GM21529 (cell line): ENCODE data around the gene LCE1B.

Experiments
- ATAC-seq: cut with Tn5 transposase; IDR thresholded peaks from one replicate; pipeline ENCODE4 v1.9.1; 2021; ENCODE audit not compliant: unreplicated experiment

The LCE1B gene, protein sequence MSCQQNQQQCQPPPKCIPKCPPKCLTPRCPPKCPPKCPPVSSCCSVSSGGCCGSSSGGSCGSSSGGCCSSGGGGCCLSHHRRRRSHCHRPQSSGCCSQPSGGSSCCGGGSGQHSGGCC

DNA sequence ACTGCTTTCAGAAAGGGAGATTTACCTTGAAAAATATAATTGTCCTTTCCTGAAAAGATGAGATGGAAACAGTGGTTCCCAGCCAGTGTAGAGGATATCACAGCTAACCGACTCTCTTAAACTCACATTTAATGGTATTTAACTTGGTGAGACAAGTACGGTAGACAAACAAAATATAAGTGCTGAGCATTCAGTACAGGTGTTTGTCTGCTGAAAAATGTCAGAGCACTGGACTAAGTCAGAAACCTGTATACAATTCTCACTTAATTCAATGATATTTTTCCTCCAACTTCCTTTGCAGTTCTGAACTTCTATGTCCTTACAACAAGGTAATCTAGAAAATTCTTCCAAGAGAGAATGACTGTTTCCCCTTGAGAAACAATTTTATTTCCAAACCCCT, at the start of gene LCE1B:
LCE1B (plus strand) TSS at position 301 of the 400 bp plus-strand sequence. CDS start 476 bp downstream, outside the sequence.
- no peak for ATAC-seq

DNA sequence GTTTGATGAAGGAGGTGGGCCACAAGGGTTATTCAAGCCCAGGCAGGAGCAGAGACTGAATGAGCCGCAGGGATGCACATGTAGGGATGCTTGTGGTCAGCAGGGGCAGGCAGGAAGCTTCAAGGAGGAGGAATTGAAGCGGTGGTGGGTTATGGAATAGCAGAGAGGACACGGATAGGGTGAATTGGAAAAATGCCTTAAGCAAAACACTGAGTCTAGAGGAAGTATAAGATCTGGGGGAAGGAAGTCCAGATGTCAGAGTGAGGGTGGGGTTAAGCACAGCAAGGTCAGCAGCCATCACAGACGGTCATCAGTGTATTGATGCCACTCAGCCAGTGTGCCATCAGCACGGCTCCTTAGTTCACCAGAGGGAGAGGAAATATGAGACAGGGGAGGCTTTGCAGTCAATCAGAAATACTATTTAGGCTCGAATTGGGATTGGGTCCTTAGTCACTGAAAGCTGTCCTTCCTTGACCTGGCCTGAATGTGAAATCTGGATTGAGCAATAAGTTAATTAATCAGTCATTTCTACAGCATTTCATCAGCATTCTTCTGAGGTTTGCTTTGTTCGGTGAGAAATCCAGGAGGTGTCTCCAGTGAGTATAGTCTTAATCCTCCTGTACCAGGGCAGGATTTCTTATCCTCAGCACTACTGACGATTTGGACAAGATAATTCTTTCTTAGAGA, 42.8 kb upstream of the LCE1B start:
- no peak for ATAC-seq

DNA sequence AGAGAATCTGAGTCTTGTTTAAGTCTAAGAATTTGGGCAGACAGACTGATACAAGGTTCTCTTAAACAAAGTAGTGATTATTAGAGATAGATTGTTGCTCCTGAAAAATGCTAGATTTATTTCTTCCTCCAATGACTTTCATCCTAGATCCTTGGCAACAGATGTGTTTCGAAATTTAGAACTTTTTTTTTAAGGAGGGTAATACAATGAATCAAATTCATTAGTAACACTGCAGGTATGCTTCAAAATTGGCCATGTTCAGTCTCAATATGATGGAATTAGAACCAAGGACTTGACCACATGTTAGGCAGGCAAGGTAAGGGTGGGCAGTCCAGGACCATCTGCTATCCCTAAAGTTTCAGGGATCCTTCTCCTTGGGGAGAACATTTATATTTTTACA, 41.4 kb upstream of the LCE1B start:
- no peak for ATAC-seq

DNA sequence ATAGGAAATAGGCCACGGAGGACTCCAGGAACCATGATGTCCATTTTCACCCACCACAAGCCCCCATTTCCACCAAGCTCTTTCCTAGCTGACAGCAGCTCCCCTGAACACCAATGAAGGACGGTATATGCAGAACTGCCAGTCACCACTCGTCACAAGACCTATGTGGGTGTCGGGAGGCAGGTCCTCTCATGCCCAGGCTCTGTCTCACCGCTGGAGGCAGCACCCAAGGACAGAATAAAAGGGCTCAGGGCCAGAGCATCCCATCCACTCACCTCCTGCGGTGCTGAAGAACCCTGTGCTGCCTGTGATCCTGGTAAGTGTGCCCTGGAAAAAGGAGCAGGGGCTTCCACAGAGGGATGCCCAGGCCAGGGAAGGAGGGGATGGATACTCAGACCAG, 36.9 kb upstream of the LCE1B start, which contains the start of gene LCE1F:
LCE1F (plus strand) TSS at position 266 of the 400 bp plus-strand sequence. CDS start 1,232 bp downstream, outside the sequence.
- ATAC-seq, result no peak

DNA sequence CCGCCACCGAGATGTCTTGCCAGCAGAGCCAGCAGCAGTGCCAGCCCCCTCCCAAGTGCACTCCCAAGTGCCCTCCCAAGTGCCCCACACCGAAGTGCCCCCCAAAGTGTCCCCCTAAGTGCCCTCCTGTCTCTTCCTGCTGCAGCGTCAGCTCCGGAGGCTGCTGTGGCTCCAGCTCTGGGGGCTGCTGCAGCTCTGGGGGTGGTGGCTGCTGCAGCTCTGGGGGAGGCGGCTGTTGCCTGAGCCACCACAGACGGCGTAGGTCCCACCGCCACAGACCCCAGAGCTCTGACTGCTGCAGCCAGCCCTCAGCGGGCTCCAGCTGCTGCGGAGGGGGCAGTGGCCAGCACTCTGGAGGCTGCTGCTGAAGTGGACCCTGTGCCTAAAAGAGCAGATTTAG, 35.4 kb upstream of the LCE1B start:
- no peak for ATAC-seq

DNA sequence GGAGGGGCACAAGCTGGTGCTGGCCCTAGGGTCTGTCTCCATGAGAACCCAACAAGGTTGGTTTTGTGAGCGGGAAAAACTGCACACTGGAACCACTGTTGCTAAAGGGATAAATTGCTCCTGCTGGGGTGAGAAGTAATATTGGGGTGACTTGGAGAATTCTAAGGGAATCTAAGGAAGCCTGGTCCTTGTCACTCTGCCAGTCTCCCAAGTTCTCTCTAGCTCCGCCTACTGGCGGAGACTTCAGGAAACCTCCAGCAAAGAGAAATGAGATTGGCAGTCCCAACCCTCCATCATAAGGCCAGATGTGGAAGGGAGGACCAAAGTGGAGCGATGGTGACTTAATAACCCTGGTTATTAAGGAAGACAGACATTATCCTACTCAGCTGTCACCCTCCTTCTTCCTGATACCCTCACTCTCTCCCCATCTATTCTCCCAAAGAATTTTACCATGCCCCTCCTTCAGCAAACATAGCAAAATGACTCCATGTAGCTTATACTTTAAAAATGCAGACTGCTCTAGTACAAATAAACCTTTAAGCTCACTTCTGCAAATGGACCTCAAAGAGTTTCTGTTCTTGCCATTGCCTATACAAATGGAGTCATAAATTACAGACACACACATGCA, 34.1 kb upstream of the LCE1B start:
- no peak for ATAC-seq

DNA sequence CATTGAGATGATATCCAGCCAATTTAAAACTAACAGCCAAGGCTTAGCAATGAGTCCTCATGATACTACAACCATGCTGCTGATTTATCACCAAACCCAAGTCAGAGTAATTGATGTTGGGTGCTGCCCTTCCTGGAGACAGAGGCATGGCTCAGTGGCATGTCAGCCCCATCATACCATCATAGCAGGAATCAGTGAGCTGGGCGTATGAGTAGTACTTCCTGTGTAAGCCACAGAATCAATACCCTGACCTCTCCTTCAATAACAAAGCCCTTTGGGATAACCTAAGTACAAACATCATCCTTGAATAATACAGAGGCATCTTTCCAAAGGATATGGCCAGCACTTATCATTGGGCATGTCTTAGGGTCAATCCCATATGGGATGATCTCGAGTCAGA, 28.7 kb upstream of the LCE1B start:
- ATAC-seq, result no peak

DNA sequence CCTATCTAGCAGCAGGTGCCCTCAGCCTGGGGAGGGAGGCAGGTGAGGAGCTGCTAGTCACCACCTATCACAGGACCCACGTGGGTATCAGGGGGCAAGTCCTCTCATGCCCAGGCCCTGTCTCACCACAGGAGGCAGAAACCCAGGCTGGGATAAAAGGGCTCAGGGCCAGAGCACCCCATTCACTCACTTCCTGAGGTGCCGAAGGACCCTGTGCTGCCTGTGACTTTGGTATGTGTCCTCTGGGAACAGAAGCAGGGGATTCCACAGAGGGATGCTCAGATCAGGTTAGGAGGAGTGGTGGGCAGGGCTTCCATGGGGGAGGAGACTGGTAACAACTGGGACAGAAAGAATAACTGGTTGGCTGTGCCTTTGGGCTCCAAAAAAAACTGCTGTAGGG, 25.7 kb upstream of the LCE1B start, which contains the start of gene LCE1E:
LCE1E (plus strand) TSS at position 181 of the 400 bp plus-strand sequence. CDS start 1,043 bp downstream, outside the sequence.
- no peak for ATAC-seq

DNA sequence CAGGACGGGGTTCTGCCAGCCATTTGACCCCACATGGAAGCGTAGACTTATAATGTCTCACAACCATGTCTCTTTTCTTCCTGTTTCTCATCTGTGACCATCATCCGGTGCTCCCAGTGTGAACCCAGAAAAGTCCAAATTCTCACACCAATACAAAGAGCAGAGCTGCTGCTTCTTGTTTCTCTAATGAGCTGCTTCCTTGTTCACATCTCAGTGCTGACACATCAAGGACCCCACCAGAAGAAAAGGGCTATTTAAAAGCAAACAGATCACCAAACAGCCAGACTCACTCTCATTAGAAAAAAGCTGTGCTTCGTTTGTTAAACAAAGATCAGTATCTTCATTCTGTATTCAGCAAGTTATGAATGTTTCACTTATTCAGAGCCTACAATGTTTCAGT, 16.1 kb upstream of the LCE1B start:
- no peak for ATAC-seq

DNA sequence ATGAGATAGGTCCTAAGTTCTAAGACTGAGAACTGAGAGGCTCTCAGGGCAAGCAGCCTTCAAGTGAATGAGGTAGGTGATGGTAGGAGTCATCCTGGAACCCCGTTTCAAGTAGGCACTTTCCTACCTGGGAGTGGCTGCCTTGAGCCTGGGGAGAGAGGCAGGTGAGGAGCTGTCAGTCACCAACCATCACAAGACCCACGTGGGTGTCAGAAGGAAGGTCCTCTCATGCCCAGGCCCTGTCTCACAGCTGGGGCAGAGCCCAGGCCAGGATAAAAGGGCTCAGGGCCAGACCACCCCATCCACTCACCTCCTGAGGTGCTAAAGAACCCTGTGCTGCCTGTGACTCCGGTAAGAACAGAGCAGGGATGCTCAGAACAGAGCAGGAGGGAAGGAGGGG, 15.3 kb upstream of the LCE1B start, which contains the start of gene LCE1D:
LCE1D (plus strand) TSS at position 301 of the 400 bp plus-strand sequence. CDS start 1,074 bp downstream, outside the sequence.
- no peak for ATAC-seq

DNA sequence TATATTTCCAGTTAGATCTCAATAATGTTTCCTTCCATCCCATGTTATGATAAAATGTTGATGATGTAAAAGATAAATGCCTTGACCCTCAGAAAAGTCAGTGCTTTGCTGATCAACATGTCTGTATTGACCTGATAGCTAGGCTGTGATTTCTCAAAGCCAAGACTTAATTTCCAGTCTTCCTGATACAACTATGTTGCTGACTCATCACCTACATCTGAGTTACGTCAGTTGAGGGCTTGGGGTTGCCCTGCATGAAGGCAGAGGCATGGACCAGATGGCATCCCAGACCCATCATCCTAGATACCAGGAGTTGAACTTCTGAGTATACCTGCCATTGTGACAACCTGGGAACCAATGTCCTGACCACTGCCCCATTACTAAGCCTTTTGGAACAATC, 10.4 kb upstream of the LCE1B start:
- ATAC-seq, result no peak

DNA sequence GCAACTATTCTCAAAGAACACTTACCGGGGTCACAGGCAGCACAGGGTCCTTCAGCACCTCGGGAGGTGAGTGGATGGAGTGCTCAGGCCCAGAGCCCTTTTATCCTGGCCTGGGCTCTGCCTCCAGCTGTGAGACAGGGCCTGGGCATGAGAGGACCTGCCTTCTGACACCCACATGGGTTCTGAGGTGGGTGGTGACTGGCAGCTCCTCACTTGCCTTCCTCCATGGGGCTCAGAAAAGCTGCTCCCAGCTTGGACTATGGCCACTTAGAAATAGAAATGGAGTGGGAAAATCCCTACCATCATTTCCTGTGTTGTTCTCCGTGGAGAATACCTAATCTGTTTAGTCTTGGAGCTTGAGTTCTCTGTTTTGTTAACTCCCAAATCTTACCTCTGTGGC, 5.2 kb upstream of the LCE1B start, which contains the start of gene LCE1C:
LCE1C (minus strand) TSS at position 76 of the 400 bp plus-strand sequence. CDS start 1,173 bp downstream, outside the sequence.
- no peak for ATAC-seq

DNA sequence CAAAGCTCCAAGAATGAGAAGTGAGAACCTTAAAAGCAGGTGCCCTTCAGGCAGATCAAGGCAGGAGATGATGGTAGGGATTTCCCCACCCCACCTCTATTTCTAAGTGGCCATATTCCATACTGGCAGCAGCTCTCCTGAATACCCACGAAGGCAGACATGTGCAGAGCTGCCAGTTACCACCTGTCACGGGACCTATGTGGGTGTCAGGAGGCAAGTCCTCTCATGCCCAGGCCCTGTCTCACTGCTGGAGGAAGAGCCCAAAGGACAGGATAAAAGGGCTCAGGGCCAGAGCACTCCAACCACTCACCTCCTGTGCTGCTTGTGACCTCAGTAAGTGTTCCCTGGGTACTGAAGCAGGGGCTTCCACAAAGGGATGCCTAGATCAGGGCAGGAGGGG, 721 bp upstream of the LCE1B start:
- ATAC-seq, result no peak

DNA sequence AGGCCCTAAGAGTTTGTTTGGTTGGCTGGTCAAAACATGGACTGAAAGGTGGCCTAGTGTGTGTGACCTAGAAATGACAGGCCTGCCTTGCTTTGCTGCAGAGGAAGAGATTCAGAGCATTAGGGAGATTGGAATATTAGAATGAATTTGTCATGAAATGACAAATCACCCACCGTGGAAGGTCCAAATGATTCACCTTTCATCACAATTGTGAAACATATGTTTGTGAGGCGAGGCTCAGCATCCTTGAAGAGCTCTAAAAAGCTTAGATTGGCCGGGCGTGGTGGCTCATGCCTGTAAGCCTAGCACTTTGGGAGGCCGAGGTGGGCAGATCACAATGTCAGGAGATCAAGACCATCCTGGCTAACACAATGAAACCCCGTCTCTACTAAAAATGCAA, 5.5 kb downstream of the LCE1B start:
- no peak for ATAC-seq

DNA sequence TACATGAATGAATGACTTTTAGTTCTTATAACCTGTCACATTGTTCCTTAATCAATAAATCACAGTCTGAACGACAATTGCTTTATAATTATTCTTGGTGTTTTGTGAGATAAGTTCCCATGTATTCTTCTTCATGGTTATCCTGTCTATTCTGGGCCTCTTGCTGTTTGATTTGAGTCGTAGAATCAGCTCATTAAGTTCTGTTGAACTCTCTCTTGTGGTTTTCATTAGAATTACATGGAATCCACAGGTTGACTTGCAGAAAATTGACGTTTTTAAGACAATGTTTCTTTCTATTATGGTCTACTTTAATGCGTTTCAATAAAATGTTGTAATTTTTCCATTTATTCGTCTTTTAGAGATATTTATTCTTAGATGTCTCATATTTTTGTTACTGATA, 11.5 kb downstream of the LCE1B start:
- no peak for ATAC-seq

DNA sequence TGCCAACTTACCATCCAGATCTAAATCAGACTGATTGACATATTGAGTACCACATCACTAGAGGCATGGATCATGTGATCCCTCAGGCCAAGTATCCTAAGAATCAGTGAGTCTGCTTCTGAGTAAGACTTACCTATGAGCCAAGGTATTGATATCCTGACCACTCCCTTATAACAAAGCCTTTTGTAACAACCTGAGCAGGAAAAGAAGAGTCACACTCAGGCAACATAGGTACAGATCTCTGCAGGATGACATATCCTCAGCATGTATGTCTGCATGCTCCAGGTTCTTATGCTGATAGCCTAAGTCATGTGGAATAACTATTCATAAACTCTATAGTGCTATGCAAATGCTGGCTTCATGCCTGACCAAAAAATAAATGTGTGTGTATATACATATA, 13.2 kb downstream of the LCE1B start:
- no peak for ATAC-seq

DNA sequence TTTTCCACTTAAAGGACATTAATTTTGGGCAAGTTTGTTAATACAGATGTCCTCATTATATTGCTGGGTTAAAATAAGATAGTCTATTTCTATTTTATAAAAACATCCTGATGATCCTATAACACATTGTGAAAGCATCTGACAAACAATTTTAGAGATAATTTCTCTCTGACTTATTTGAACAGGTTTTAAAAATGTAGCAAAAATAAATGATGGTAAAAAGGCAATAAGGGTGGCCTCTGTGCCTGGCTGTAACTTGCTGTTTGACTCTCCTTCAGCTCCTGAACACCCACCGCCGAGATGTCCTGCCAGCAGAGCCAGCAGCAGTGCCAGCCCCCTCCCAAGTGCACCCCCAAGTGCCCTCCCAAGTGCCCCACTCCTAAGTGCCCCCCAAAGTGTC, 15.4 kb downstream of the LCE1B start, which contains the start of gene LCE1A:
LCE1A (plus strand) TSS at position 301 of the 400 bp plus-strand sequence; CDS start at position 301, 0 bp downstream.
- no peak for ATAC-seq

DNA sequence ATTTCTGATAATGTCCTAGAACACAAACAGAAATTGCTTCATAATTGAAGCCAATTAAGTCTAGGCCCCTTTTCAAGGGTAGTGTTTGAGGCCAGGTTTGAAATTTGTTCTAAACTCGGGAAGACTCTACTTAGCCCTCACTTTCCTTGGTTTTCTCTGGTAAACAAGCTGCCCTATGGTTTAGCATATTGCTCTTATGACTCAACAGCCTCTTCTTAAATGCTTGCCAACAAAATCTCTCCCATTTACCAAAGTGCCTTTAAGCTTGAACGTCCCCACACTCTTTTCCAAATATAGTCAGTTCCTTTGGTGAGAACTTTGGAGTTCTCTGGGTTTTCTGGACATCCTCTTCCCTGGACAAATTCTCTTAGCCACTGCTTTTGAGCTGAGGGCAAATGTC, 25.1 kb downstream of the LCE1B start:
- ATAC-seq, result no peak

DNA sequence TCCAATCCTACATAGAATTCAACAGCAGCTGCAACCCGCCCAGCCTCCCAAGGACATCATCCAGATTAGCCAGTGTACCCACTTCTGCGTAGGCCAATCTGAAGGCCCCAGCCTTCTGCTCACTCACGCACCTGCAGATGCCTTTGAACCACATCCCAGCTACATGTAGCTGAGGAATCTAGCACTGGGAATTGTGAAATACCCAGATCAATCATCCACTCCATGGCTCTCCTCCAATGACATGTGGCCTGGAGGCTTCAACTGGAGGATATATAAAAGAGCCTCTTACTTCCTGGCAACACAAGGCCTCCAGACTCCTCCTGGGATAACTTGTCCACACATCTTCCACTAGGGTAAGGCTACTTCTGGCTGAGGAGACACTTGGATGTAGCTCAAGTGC, 30.8 kb downstream of the LCE1B start, which contains the start of gene LCE6A:
LCE6A (plus strand) TSS at position 301 of the 400 bp plus-strand sequence. CDS start 665 bp downstream, outside the sequence.
- ATAC-seq, result no peak

DNA sequence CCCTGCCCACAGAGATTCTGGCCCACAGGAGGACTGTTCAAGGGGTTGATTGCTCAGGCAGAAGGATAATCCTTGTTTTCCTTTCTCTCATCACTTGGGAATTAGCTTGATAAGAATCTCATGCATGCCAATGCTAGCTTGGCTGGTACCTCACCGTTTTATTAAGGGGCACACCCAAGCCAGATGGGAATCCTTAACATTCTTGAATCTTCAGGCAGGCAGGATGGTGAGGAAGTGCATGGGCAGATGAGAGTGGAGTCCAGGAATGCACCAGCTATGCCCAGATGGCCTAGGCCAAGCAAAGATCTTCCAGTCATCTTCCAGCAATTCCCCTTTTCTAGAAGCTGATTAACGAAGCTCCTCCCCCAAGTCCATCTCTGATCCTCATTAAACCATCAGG, 43.9 kb downstream of the LCE1B start:
- ATAC-seq, result no peak

DNA sequence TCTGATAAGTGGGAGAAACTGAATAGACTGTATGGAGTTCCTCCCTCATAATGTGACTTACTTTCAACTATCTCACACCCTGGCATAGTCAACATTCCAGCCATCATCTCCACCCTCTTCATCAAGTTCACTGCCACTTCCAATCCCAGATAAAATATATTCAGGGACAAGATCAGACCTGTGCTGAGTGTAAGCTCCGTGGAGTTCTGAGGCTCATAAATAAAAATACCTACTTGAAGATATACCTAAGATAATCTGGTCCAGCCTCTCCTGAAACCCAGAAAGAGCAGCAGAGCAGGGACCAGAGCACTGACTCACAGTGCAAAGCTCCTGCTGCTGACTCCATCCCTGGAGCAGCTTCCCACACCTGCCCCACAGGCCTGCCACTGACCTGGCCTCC, 46.3 kb downstream of the LCE1B start:
- ATAC-seq, result no peak

DNA sequence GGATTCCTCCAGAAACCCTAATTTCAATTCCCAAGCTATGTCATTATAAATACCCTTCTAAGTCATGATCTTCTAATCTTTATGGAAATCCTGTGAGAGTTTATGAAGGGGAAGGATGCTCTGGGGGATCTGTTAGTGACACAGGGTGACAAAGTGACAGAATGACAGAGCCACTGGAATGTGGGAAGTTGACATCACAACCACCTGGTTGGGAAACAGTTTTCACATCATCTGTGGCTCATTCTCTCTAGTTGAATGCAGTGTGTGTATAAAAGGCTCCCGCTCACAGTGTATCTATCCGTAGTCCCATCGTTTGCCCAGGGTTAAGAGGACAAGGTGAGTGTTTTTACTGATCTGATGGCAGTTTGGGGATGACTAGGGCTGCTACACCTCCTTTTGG, 47.9 kb downstream of the LCE1B start, which contains the start of gene LCE7A:
LCE7A (plus strand) TSS at position 301 of the 400 bp plus-strand sequence. CDS start 702 bp downstream, outside the sequence.
- no peak for ATAC-seq
